CD4-positive, alpha-beta T cell treated with Interferon gamma for 1 hour (primary cell): ENCODE results near the gene SUMO3.
A peak's percentile ranks its signal among the peaks of the same experiment; 100 is the strongest.

Source experiments
- DNase-seq: peaks from one replicate; pipeline ENCODE4 v3.0.0-alpha.2; 2020

SUMO3 gene

GRCh38 chr21:44828362-44829056, 10.6 kb upstream of the SUMO3 start:
- DNase-seq: no peak

GRCh38 chr21:44823179-44823660, 5.4 kb upstream of the SUMO3 start:
- no peak for DNase-seq

- no peak for DNase-seq
These were observed 4.8 kb upstream of the SUMO3 start for GRCh38 chr21:44822484-44823178.

- DNase-seq: no peak
These were observed 3.0 kb upstream of the SUMO3 start for GRCh38 chr21:44820851-44821250.

GRCh38 chr21:44819283-44820243, 1.7 kb upstream of the SUMO3 start:
- DNase-seq: no peak

GRCh38 chr21:44818640-44819011, 764 bp upstream of the SUMO3 start:
- no peak for DNase-seq

GRCh38 chr21:44817506-44817880, 369 bp downstream of the SUMO3 start:
- DNase-seq: peak; percentile 89

- DNase-seq: no peak
These were observed 929 bp downstream of the SUMO3 start for GRCh38 chr21:44816761-44817505.

GRCh38 chr21:44815852-44816628, 1.8 kb downstream of the SUMO3 start:
- no peak for DNase-seq

GRCh38 chr21:44815225-44815624, 2.6 kb downstream of the SUMO3 start:
- DNase-seq: no peak

GRCh38 chr21:44814498-44815023, 3.3 kb downstream of the SUMO3 start:
- no peak for DNase-seq

GRCh38 chr21:44813727-44814126, 4.1 kb downstream of the SUMO3 start:
- no peak for DNase-seq

- no peak for DNase-seq
These were observed 4.7 kb downstream of the SUMO3 start for GRCh38 chr21:44813149-44813548.

GRCh38 chr21:44812640-44813039, 5.2 kb downstream of the SUMO3 start:
- DNase-seq: no peak

GRCh38 chr21:44810779-44811178, 7.1 kb downstream of the SUMO3 start:
- no peak for DNase-seq

- no peak for DNase-seq
These were observed 12.0 kb downstream of the SUMO3 start for GRCh38 chr21:44805859-44806258.

GRCh38 chr21:44805226-44805625, 12.6 kb downstream of the SUMO3 start:
- no peak for DNase-seq

- no peak for DNase-seq
These were observed 13.1 kb downstream of the SUMO3 start for GRCh38 chr21:44804762-44805161.

GRCh38 chr21:44803651-44804050, 14.2 kb downstream of the SUMO3 start:
- DNase-seq: no peak

GRCh38 chr21:44802396-44803153, 15.3 kb downstream of the SUMO3 start:
- no peak for DNase-seq
